WTC11 (cell line): ENCODE results near the gene TSKU. TPM values are rescaled to one million over a fixed set of nuclear protein-coding genes. Genes with fewer than 3 reads are reported as not detected.

ENCODE experiments used
- ATAC-seq: fragments of 200-7000 bp; cut with Tn5 transposase; 2 replicates; pipeline ENCODE4 v1.10.0; 2021; ENCODE audit warnings: mild to moderate bottlenecking, moderate library complexity
- CTCF ChIA-PET: fragments of 300-600 bp; sonication (Branson Sonifier 250); formaldehyde crosslinking; loops from one replicate; lab custom pipeline; 2021; ENCODE audit warnings: antibody characterized with exemption; lab: Charles Lee
- POLR2A ChIA-PET: fragments of 350-600 bp; sonication (Branson Sonifier 250); formaldehyde crosslinking; loops from one replicate; lab custom pipeline; 2021; ENCODE audit warnings: antibody characterized with exemption; lab: Charles Lee
- DNase-seq: peaks from one replicate; pipeline ENCODE4 v3.0.0; 2021; ENCODE audit warnings: low spot score
- H3K27ac Mint-ChIP-seq: 2 replicates; pipeline ENCODE4 v1.8.0; 2021; ENCODE audit warnings: mixed read lengths
- H3K27me3 Mint-ChIP-seq: 2 replicates; pipeline ENCODE4 v1.8.0; 2021; ENCODE audit warnings: low read depth, mild to moderate bottlenecking, moderate library complexity, mixed read lengths
- H3K36me3 Mint-ChIP-seq: 2 replicates; pipeline ENCODE4 v1.8.0; 2021; ENCODE audit warnings: mixed read lengths
- H3K4me1 Mint-ChIP-seq: 2 replicates; pipeline ENCODE4 v1.8.0; 2022; ENCODE audit warnings: mixed read lengths
- H3K4me3 Mint-ChIP-seq: 2 replicates; pipeline ENCODE4 v1.8.0; 2021; ENCODE audit warnings: mild to moderate bottlenecking, moderate library complexity, mixed read lengths
- H3K9me3 Mint-ChIP-seq: 2 replicates; pipeline ENCODE4 v1.8.0; 2021; ENCODE audit warnings: mixed read lengths
- ATF1 ChIP-seq: sonication (generic); formaldehyde crosslinking; IDR thresholded peaks from 2 replicates; pipeline ENCODE4 v1.8.1; 2023; ENCODE audit warnings: mild to moderate bottlenecking, moderate library complexity, missing genetic modification reagents
- ATF6 ChIP-seq: sonication (generic); formaldehyde crosslinking; IDR thresholded peaks from 2 replicates; pipeline ENCODE4 v1.8.1; 2023; ENCODE audit warnings: mild to moderate bottlenecking, missing genetic modification reagents
- CBFB ChIP-seq: sonication (generic); formaldehyde crosslinking; IDR thresholded peaks from 2 replicates; pipeline ENCODE4 v1.8.1; 2022; ENCODE audit warnings: mild to moderate bottlenecking, low read depth, missing genetic modification reagents
- E2F5 ChIP-seq: sonication (generic); formaldehyde crosslinking; IDR thresholded peaks from 2 replicates; pipeline ENCODE4 v1.8.1; 2022; ENCODE audit warnings: mild to moderate bottlenecking, moderate library complexity, missing genetic modification reagents
- FOXK1 ChIP-seq: sonication (generic); formaldehyde crosslinking; IDR thresholded peaks from 2 replicates; pipeline ENCODE4 v1.8.0; 2022; ENCODE audit warnings: mild to moderate bottlenecking, moderate library complexity, missing genetic modification reagents
- IRF2 ChIP-seq: sonication (generic); formaldehyde crosslinking; IDR thresholded peaks from 2 replicates; pipeline ENCODE4 v1.8.0; 2022; ENCODE audit warnings: low read depth, missing genetic modification reagents, borderline replicate concordance
- ZMAT4 ChIP-seq: fragments of 250-450 bp; sonication (Bioruptor Pico); IDR thresholded peaks from 2 replicates; pipeline ENCODE4 v1.9.0; 2021; ENCODE audit warnings: mild to moderate bottlenecking
- ZNF281 ChIP-seq: sonication (generic); formaldehyde crosslinking; IDR thresholded peaks from 2 replicates; pipeline ENCODE4 v1.8.0; 2023; ENCODE audit warnings: mild to moderate bottlenecking, missing genetic modification reagents
- ZNF532 ChIP-seq: fragments of 250-450 bp; sonication (Bioruptor Pico); IDR thresholded peaks from 2 replicates; pipeline ENCODE4 v1.9.0; 2021; ENCODE audit warnings: mild to moderate bottlenecking, borderline replicate concordance
- ZNF671 ChIP-seq: fragments of 250-450 bp; sonication (Bioruptor Pico); IDR thresholded peaks from 2 replicates; pipeline ENCODE4 v1.8.0; 2021; ENCODE audit warnings: mild to moderate bottlenecking
- total RNA-seq: library from RNA; stranded (reverse); gene quantifications from 3 replicates; pipeline ENCODE4 v1.2.3, GENCODE V29; 2021

The TSKU gene
- total RNA-seq, 1 experiment from 2014 or later = 30.3 TPM

GRCh38 chr11:76740772-76741171, 42.4 kb upstream of the TSKU start:
- H3K27ac Mint-ChIP-seq = no peak overlapping the region
- POLR2A ChIA-PET = no interaction called here
- CTCF ChIA-PET = no interaction called here
- H3K4me3 Mint-ChIP-seq = no peak overlapping the region
- DNase-seq = no peak
- no peaks in the 10 kb centered on the region for H3K36me3 Mint-ChIP-seq
- H3K4me1 Mint-ChIP-seq = peaks cover 24% of the 10 kb centered on the region
- peaks cover 2% of the 10 kb centered on the region; the same call in 1 of the 2 replicates for H3K27me3 Mint-ChIP-seq
- ATAC-seq = no peak
- H3K9me3 Mint-ChIP-seq = no peaks in the 10 kb centered on the region
- TF ChIP-seq ZNF671 (CRISPR knock-in tag) = no peak
- no peak for TF ChIP-seq ZNF281 (CRISPR knock-in tag)
- TF ChIP-seq ZNF532 (CRISPR knock-in tag) = no peak
- no peak for TF ChIP-seq ATF1 (CRISPR knock-in tag)
- TF ChIP-seq IRF2 (CRISPR knock-in tag) = no peak

- no peaks in the 10 kb centered on the region for H3K9me3 Mint-ChIP-seq
- peaks cover 2% of the 10 kb centered on the region; the same call in 1 of the 2 replicates for H3K27me3 Mint-ChIP-seq
- no peak overlapping the region for H3K4me3 Mint-ChIP-seq
- no peaks in the 10 kb centered on the region for H3K36me3 Mint-ChIP-seq
- DNase-seq = no peak
- peaks cover 18% of the 10 kb centered on the region for H3K4me1 Mint-ChIP-seq
- CTCF ChIA-PET = interaction anchor here (1.4 to 2.9 kb wide), 2 partner anchors 9 to 21 kb away, joined by 6 to 8 read pairs; no protein-coding TSS in a partner anchor
- TF ChIP-seq CBFB (no peak), E2F5 (no peak), ZMAT4 (CRISPR knock-in tag) (no peak), ATF6 (CRISPR knock-in tag) (no peak), FOXK1 (CRISPR knock-in tag) (no peak)
- no peak overlapping the region for H3K27ac Mint-ChIP-seq
- POLR2A ChIA-PET = interaction anchor here (1.0 kb wide), 1 partner anchor 56 kb away, joined by 3 read pairs; no protein-coding TSS in a partner anchor
- no peak for ATAC-seq
These were observed 40.3 kb upstream of the TSKU start for GRCh38 chr11:76742902-76743301.
